DOHH2 (cell line): ENCODE data around the gene YWHAQ.

Experiments
- H3F3A ChIP-seq: fragments of 200-600 bp; sonication (generic), shearing (Covaris generic); 2 replicates; pipeline ENCODE4 v1.6.0; 2016; ENCODE audit warnings: antibody characterized with exemption, mild to moderate bottlenecking; ENCODE audit not compliant: control insufficient read depth, insufficient read depth
- H3K27ac ChIP-seq: fragments of 200-600 bp; sonication (generic); 2 replicates; pipeline ENCODE4 v1.5.1; 2014; ENCODE audit warnings: low read depth, mild to moderate bottlenecking, low read length, moderate library complexity
- H3K27me3 ChIP-seq: fragments of 200-600 bp; sonication (generic); 2 replicates; pipeline ENCODE4 v1.6.1; 2014; ENCODE audit warnings: mild to moderate bottlenecking, low read length, mixed read lengths; ENCODE audit not compliant: control insufficient read depth
- H3K36me3 ChIP-seq: fragments of 200-600 bp; sonication (generic); 2 replicates; pipeline ENCODE4 v1.6.1; 2014; ENCODE audit warnings: mild to moderate bottlenecking, low read length, moderate library complexity, mixed read lengths; ENCODE audit not compliant: control insufficient read depth
- H3K4me1 ChIP-seq: fragments of 200-600 bp; sonication (generic); 2 replicates; pipeline ENCODE4 v1.6.1; 2014; ENCODE audit warnings: mild to moderate bottlenecking, low read length, mixed read lengths; ENCODE audit not compliant: control insufficient read depth
- H3K4me2 ChIP-seq: fragments of 200-600 bp; sonication (generic); 2 replicates; pipeline ENCODE4 v1.6.0; 2014; ENCODE audit warnings: mild to moderate bottlenecking, low read length, moderate library complexity
- H3K4me3 ChIP-seq: fragments of 200-600 bp; sonication (generic); 2 replicates; pipeline ENCODE4 v1.5.1; 2014; ENCODE audit warnings: mild to moderate bottlenecking, low read length, mixed read lengths
- H3K79me2 ChIP-seq: fragments of 200-600 bp; sonication (generic); 2 replicates; pipeline ENCODE4 v1.6.1; 2014; ENCODE audit warnings: mild to moderate bottlenecking, low read length, mixed read lengths; ENCODE audit not compliant: control insufficient read depth
- H3K9me2 ChIP-seq: fragments of 200-600 bp; sonication (generic); replicated peaks from 2 replicates; pipeline ENCODE4 v1.6.1; 2014; ENCODE audit warnings: mild to moderate bottlenecking, low read length, mixed read lengths; ENCODE audit not compliant: control insufficient read depth
- H3K9me3 ChIP-seq: fragments of 200-600 bp; sonication (generic); 2 replicates; pipeline ENCODE4 v1.6.1; 2014; ENCODE audit warnings: antibody characterized with exemption, low read length, mixed read lengths; ENCODE audit not compliant: control insufficient read depth, insufficient read depth
- H4K20me1 ChIP-seq: fragments of 200-600 bp; sonication (generic); 2 replicates; pipeline ENCODE4 v1.6.0; 2014; ENCODE audit warnings: low read depth, mild to moderate bottlenecking, antibody characterized with exemption, low read length, moderate library complexity; ENCODE audit not compliant: control insufficient read depth, insufficient read depth
- CTCF ChIP-seq: fragments of 200-600 bp; sonication (generic); IDR thresholded peaks from one replicate; pipeline ENCODE4 v1.5.1; 2014; ENCODE audit warnings: antibody characterized with exemption, mild to moderate bottlenecking, low read depth, low read length; ENCODE audit not compliant: poor library complexity, severe bottlenecking
- EZH2phosphoT487 ChIP-seq: fragments of 200-600 bp; sonication (generic); IDR thresholded peaks from 2 replicates; pipeline ENCODE4 v1.6.1; 2017; ENCODE audit warnings: borderline replicate concordance, mild to moderate bottlenecking, antibody characterized with exemption, low read length, moderate library complexity, mixed read lengths

The YWHAQ gene

GRCh38 chr2:9582624-9583023 is 48.2 kb downstream of the YWHAQ start:
- H3K36me3 ChIP-seq = peaks cover 38% of the 10 kb centered on the region

GRCh38 chr2:9578467-9579235 is 52.1 kb downstream of the YWHAQ start:
- Histone ChIP-seq H3K4me2 (no peak overlapping the region), H3K9me3 (no peaks in the 10 kb centered on the region), H3K27me3 (no peaks in the 10 kb centered on the region), H4K20me1 (no peaks in the 10 kb centered on the region), H3K9me2 (no peaks in the 10 kb centered on the region), H3K79me2 (no peaks in the 10 kb centered on the region), H3K27ac (no peak overlapping the region), H3F3A (peaks cover 6% of the 10 kb centered on the region; the same call in 1 of the 2 replicates), H3K4me3 (no peak overlapping the region), H3K36me3 (peaks cover 6% of the 10 kb centered on the region), H3K4me1 (0 out of 2 replicates have a peak, but pooled peaks cover 4% of the 10 kb centered on the region)
- no peak for TF ChIP-seq EZH2phosphoT487

More at GRCh38 chr2:9582624-9583023, 48.2 kb downstream of the YWHAQ start:
- TF ChIP-seq CTCF (no peak), EZH2phosphoT487 (no peak)
- H3F3A ChIP-seq = peaks cover 11% of the 10 kb centered on the region
- no peak overlapping the region for H3K4me3 ChIP-seq
- H3K4me1 ChIP-seq = no peaks in the 10 kb centered on the region
- no peaks in the 10 kb centered on the region for H3K9me2 ChIP-seq
- H3K27me3 ChIP-seq = no peaks in the 10 kb centered on the region
- no peak overlapping the region for H3K4me2 ChIP-seq
- no peak overlapping the region for H3K27ac ChIP-seq
- H3K9me3 ChIP-seq = no peaks in the 10 kb centered on the region
- H4K20me1 ChIP-seq = no peaks in the 10 kb centered on the region
- H3K79me2 ChIP-seq = no peaks in the 10 kb centered on the region

GRCh38 chr2:9574331-9574730 is 56.5 kb downstream of the YWHAQ start:
- Histone ChIP-seq H3K9me3 (no peaks in the 10 kb centered on the region), H3K27ac (no peak overlapping the region), H3F3A (0 out of 2 replicates have a peak, but pooled peaks cover 3% of the 10 kb centered on the region), H3K4me1 (0 out of 2 replicates have a peak, but pooled peaks cover 6% of the 10 kb centered on the region), H3K9me2 (no peaks in the 10 kb centered on the region), H3K4me3 (no peak overlapping the region), H3K36me3 (no peaks in the 10 kb centered on the region), H3K79me2 (no peaks in the 10 kb centered on the region), H4K20me1 (no peaks in the 10 kb centered on the region), H3K4me2 (no peak overlapping the region), H3K27me3 (no peaks in the 10 kb centered on the region)
- TF ChIP-seq EZH2phosphoT487 (no peak), CTCF (no peak)

GRCh38 chr2:9573840-9574239 is 57.0 kb downstream of the YWHAQ start:
- Histone ChIP-seq H3K9me2 (no peaks in the 10 kb centered on the region), H3K27ac (no peak overlapping the region), H3K4me1 (0 out of 2 replicates have a peak, but pooled peaks cover 6% of the 10 kb centered on the region), H4K20me1 (no peaks in the 10 kb centered on the region), H3K4me3 (no peak overlapping the region), H3K36me3 (no peaks in the 10 kb centered on the region), H3F3A (0 out of 2 replicates have a peak, but pooled peaks cover 3% of the 10 kb centered on the region), H3K79me2 (no peaks in the 10 kb centered on the region), H3K4me2 (no peak overlapping the region), H3K27me3 (no peaks in the 10 kb centered on the region), H3K9me3 (no peaks in the 10 kb centered on the region)
- TF ChIP-seq CTCF (peak; percentile 23), EZH2phosphoT487 (no peak)
